HG02970 (cell line): Measurements from ENCODE around the gene ARPC1A.
"Not testable (repeated sequence)": the region's sequence is repeated elsewhere in the genome, so short reads cannot be mapped to it uniquely, and the experiment has no call there.

Experiments used
- ATAC-seq: cut with Tn5 transposase; IDR thresholded peaks from one replicate; pipeline ENCODE4 v1.9.1; 2021; ENCODE audit warnings: mild to moderate bottlenecking, moderate library complexity, moderate number of reproducible peaks; ENCODE audit not compliant: unreplicated experiment, low FRiP score

The ARPC1A gene

GRCh38 chr7:99366646-99367045, 40.9 kb downstream of the ARPC1A start:
- ATAC-seq = no peak

- ATAC-seq = no peak
Observed at GRCh38 chr7:99368750-99369389, 43.2 kb downstream of the ARPC1A start.

- ATAC-seq = no peak
Observed at GRCh38 chr7:99369767-99370391, 44.2 kb downstream of the ARPC1A start.

GRCh38 chr7:99371376-99371920, 45.8 kb downstream of the ARPC1A start:
- no peak for ATAC-seq

- ATAC-seq = no peak
Observed at GRCh38 chr7:99372275-99373090, 46.8 kb downstream of the ARPC1A start.

- no peak for ATAC-seq
Observed at GRCh38 chr7:99373091-99374066, 47.7 kb downstream of the ARPC1A start.

- peak; percentile 51 for ATAC-seq
Observed at GRCh38 chr7:99374111-99375064, 48.7 kb downstream of the ARPC1A start, which contains the start of gene ARPC1B. ARPC1B (plus strand) TSS chr7:99374730; CDS start chr7:99385715, 10,985 bp downstream.

GRCh38 chr7:99375070-99375807, 49.5 kb downstream of the ARPC1A start:
- no peak for ATAC-seq

GRCh38 chr7:99379043-99379577, 53.4 kb downstream of the ARPC1A start:
- no peak for ATAC-seq

GRCh38 chr7:99379693-99380031, 54.0 kb downstream of the ARPC1A start:
- ATAC-seq = not testable (repeated sequence)

- peak; percentile 33 for ATAC-seq
Observed at GRCh38 chr7:99380032-99380822, 54.5 kb downstream of the ARPC1A start.

- ATAC-seq = peak; percentile 67
Observed at GRCh38 chr7:99380823-99381663, 55.3 kb downstream of the ARPC1A start.

- no peak for ATAC-seq
Observed at GRCh38 chr7:99381664-99382075, 56.0 kb downstream of the ARPC1A start.

GRCh38 chr7:99383203-99383602, 57.5 kb downstream of the ARPC1A start:
- ATAC-seq = no peak

- no peak for ATAC-seq
Observed at GRCh38 chr7:99383791-99384370, 58.2 kb downstream of the ARPC1A start.

- no peak for ATAC-seq
Observed at GRCh38 chr7:99384523-99384922, 58.8 kb downstream of the ARPC1A start.
